CD4-positive, alpha-beta T cell treated with Interleukin-17A for 1 hour (primary cell): Measurements from ENCODE around the gene PAPPA2.

Experiments used
- DNase-seq: peaks from one replicate; pipeline ENCODE4 v3.0.0-alpha.2; 2020

Gene PAPPA2

DNA sequence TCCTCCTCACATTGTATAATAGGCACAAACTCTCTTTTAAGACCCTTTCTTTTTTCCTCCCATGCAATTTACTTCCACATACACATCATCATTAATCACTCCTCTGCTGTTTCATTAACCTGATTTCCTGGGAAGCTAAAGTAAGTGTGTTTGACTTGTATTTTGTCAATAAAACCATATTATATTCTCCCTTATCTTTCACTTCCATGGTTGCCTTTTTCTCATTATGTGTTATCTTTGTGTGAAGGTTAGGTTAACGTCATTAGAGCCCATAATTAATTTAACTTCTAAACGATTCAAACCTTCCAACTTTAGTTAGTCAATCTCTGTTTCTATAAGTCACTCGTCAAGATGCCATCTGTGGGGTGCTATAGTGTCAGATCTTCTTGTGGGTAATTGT lies 313.0 kb downstream of the PAPPA2 start:
- DNase-seq = no peak

DNA sequence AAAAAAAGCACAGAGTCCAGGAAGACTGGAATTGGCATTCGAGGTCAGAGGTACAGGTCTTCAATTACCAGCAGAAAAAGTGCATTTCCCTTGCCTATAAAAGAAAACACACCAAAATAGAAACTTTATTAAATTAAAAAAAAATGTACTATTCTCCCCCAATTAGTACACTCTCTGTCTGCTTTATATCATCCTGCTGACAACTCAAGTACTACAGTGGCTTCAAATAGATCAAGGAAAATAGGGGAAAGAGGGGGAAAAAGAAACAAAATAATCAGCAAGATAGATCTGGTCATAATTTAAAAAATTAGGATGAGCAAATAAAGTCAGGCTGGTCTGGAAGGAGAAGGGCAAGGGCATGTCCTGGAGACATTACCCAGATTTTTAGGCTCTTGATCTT lies 315.1 kb downstream of the PAPPA2 start:
- DNase-seq = no peak

- no peak for DNase-seq
Observed at GRCh38 chr1:176779992-176780328, 317.0 kb downstream of the PAPPA2 start.

DNA sequence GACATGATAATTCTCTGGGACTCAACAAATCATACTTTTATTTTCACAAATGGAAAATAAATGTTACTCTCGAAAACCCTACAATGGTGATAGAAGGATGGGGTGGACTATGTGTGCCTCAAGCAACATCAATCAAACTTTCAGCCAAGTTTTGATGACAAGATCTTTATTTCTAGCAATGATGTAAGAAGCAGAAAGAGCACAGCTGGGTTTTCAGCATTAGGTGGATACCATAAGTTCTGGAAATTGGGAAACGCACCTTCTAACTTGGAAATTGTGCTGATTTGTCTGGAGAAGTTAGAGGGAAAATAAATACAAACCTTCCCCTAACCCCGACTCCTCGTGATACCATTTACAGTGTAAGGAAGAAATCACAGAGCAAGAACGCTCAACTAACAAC lies 320.3 kb downstream of the PAPPA2 start:
- no peak for DNase-seq

GRCh38 chr1:176785056-176785455 lies 322.1 kb downstream of the PAPPA2 start:
- no peak for DNase-seq

GRCh38 chr1:176785791-176786190 lies 322.8 kb downstream of the PAPPA2 start:
- no peak for DNase-seq

GRCh38 chr1:176786274-176786673 lies 323.3 kb downstream of the PAPPA2 start:
- DNase-seq = no peak

- no peak for DNase-seq
Observed at GRCh38 chr1:176789571-176790090, 326.7 kb downstream of the PAPPA2 start.

DNA sequence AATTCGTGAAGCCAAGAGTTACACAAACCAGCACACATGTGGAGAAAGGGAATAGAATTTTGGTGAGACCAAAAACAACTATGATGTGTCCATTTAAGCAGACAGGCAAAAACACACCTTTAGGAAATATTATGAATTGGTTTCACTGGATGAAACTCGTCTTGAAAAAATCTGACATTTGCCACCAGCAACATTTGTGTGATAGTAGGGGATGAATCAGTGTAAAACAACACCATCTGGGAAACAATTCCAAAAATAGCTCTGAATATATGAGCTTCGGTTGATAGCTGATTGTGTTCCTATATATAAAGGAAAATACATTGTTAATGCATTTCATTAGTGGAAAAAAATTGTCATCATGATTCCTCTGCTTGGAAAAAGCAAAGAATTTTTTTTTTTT lies 327.8 kb downstream of the PAPPA2 start:
- DNase-seq = no peak

DNA sequence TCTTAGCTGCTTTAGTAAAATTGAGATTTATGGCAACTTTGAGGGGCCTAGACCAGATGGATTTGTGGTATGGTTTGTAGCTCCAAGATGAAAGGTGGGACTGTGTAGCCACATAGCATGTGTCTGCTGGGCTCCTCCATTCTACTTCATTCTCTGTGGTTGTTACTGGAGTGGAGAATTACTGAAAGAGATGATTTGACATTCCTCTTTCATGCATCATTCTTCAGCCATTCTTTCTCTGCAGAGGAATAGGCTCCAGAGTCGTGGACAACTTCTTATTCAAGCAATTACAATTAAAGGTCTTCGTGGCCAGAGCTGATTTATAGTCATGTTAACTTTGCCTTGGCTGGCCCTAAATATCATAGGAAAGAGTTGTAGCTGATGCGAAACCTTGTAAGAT lies 328.9 kb downstream of the PAPPA2 start:
- DNase-seq = no peak

DNA sequence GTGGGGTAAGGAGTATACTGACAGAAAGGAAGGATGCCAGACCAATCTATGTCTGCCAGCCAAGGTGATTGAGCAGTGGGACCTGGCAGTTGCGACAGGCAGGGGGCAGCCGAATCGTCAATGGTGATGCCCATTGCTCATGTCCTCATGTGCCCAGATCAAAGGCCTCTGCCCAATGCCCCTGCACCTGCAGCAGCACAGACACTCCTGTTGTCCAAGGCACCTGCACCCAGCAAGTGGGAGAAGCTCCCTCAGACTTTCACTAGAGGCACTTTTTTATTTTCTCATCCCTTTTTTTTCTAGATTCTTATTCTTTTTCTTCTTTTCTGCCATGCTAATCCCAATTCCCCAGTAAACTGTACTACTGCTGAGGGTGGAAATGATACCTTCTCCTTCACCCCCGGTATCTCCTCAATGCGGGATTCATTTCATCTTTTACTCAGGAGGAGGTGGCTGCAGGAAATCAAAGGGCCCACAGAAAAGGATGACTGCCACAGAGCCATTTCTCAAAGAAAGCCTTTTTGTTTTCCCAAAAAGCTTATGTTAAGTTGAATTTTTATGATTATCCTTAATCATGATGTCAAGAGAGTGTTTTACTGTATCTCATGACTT lies 332.0 kb downstream of the PAPPA2 start:
- DNase-seq = no peak

- DNase-seq = no peak
Observed at GRCh38 chr1:176795929-176796328, 333.0 kb downstream of the PAPPA2 start.

- no peak for DNase-seq
Observed at GRCh38 chr1:176796583-176796982, 333.6 kb downstream of the PAPPA2 start.

DNA sequence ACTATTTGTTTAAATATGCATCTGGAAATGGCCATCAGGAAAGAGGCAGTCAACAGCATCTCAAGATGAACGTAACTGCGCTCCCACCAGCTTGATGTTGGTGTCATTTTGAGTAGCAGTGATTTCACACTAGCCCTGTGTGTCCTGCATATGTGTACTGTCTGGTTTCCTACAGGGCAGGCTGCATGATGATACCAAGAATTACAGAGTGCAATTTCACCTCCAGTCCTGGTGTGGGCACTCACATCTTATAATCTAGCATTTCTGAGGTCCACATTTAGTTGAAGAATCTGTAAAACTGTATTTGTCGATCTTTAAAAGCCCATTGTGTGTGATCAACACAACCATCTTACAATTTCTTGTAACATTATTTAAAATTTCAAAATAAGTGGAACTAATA lies 336.4 kb downstream of the PAPPA2 start:
- no peak for DNase-seq

DNA sequence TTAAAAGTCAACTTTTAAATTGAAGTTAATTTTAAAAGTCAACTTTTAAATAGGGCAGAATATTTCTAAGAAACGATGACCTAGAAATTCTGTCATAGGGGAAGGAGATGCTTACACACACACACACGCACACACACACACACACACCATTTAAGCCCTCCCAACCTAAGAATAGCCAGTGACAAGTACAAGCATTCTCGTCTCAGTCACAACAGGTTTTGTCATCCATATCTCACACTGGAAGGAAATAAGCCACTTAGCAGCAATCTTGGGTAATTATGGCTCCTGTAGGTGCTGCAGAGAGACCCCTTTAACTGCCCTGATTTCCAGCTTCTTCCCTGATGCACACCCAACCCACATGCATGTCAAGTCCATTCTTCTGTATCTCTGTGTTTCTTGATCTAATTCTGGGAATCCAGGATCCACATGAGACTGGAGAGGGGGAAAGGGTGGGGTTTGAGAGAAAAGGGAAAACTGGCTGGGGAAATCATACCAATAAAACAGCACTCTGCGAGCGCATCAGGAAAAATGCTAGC lies 338.1 kb downstream of the PAPPA2 start:
- DNase-seq = no peak

DNA sequence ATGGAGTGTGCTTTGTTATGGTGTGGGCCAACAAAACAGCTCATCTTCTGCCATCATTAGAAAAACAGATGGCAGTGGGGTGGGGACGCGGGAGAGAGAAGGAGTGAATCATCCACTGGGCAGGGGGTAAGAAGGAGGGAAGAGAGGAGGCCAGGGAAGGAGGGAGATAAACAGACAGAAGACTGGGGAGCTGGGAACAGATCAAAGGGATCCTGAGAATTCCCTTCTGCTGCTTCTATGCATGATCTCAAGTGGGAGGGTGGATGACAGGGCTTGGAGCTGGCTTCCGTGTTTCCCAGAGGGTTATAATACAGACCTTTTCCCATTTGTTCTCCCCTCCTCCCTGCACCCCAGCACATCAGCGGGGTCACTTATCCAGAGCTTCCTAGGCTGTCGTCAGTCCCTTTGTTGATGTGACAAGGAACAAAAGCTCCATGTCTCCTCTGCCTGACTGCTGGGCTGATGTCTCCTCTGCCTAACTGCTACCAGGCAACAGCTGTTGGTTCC lies 338.6 kb downstream of the PAPPA2 start:
- no peak for DNase-seq

GRCh38 chr1:176802316-176802715 lies 339.3 kb downstream of the PAPPA2 start:
- no peak for DNase-seq

DNA sequence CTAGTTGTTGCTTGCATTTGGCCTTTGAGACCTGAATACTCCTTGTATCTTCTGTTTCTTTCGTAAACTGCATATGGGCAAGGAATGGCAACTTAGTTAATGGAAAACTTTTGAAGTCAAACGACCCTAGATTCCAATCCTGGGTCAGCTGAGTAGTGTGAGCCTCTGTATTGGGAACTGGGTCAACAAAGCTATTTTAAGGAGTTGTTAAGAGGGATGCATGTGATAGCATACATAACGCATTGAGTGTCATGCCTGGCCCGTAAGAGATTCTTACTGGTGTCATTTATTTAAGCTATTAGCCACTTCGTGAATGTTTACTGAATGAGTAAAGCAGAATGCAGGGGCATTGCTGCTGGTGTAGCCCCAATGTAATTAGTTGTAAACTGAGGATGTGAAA lies 340.1 kb downstream of the PAPPA2 start:
- no peak for DNase-seq

GRCh38 chr1:176803596-176803995 lies 340.6 kb downstream of the PAPPA2 start:
- no peak for DNase-seq

GRCh38 chr1:176809292-176809691 lies 346.3 kb downstream of the PAPPA2 start:
- no peak for DNase-seq

GRCh38 chr1:176811511-176812288 lies 348.7 kb downstream of the PAPPA2 start:
- DNase-seq = no peak

DNA sequence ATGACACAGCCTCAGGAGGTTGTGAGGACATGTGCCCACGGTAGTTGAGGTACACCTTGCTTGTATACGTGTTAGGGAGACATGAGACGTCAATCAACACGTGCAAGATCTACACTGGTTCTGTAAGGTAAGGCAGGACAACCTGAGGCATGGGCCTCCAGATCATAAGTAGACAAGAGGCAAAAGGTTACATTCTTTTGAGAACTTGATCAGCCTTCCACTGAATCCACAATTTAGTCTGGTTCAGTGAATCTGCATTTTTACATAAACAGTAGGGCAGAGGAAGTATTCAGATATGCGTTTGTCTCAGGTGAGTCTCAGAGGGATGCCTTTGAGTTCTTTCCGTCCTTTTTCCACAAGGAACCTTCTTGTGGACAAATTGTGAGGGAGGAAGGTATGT lies 352.6 kb downstream of the PAPPA2 start:
- no peak for DNase-seq

DNA sequence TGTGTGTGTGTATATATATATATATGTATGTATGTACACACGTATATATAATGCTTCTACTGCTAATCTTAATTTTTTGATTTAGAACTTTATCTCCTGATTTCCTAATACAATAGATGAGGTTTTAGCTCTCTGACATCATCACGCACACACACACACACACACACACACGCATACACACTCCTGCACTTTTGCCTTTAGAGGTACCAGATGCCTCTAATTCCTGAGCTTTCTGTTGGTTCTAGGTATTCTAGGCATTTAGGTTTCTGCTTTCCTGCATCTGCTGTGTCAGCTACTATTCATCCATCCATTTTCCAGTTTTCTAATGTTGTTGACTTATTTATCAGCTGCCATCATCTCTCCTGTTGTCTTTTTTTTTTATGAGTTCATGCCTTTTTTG lies 353.3 kb downstream of the PAPPA2 start:
- DNase-seq = no peak

GRCh38 chr1:176820391-176821031 lies 357.5 kb downstream of the PAPPA2 start:
- DNase-seq = no peak
